Pancreas (tissue), 10 donors: ENCODE results near the gene TMOD1. TPM values are rescaled to one million over a fixed set of nuclear protein-coding genes. Genes with fewer than 3 reads are reported as not detected.

Experiments used
- ATAC-seq, 4 donors: fragments of 200-7000 bp; cut with Tn5 transposase; one replicate each; pipeline versions ENCODE4 v1.8.0 to v1.9.1; 2020; ENCODE audit warnings: mild to moderate bottlenecking in 4 of 4, moderate library complexity in 4 of 4
- DNase-seq, 6 donors: peaks; one replicate each; pipeline ENCODE4 v3.0.0-alpha.2; 2020
- FAIRE-seq: peaks from 2 replicates; lab custom pipeline; 2012; peaks lifted over from hg19 to GRCh38; lab: Jason Lieb, UNC
- H3K27ac ChIP-seq, 4 donors: fragments of 200-600 bp; sonication (generic); 1 replicate in 3 of 4; 2 replicates in 1 of 4; pipeline versions ENCODE4 v1.5.0 to v1.8.0; 2020
- H3K27me3 ChIP-seq, 4 donors: fragments of 200-600 bp; one replicate each; pipeline ENCODE4 v1.8.0; 2021
- H3K36me3 ChIP-seq, 3 donors: fragments of 200-600 bp; sonication (generic) in 1 of 3; one replicate each; pipeline versions ENCODE4 v1.5.0 to v1.8.0; 2020 to 2021
- H3K4me1 ChIP-seq, 3 donors: fragments of 200-600 bp; one replicate each; pipeline ENCODE4 v1.8.0; 2021
- H3K4me3 ChIP-seq, 4 donors: fragments of 200-600 bp; sonication (generic) in 2 of 4; one replicate each; pipeline versions ENCODE4 v1.5.0 to v1.8.0; 2020 to 2021
- H3K9me3 ChIP-seq, 4 donors: fragments of 200-600 bp; one replicate each; pipeline ENCODE4 v1.8.0; 2021
- WGBS, 2 donors: extraction: QIAGEN DNeasy Blood & Tissue Kit; methylation state at CpG; one replicate each; pipeline ENCODE4 v1.1.7; 2013; 5-methylcytosine and 5-hydroxymethylcytosine counted together
- intact Hi-C, 3 donors: fragments of 100-400 bp; cut with DNase I; formaldehyde crosslinking; loops; one replicate each; pipeline versions ENCODE4 v1.11.1 to v1.14.2; 2022
- polyA plus RNA-seq, 2 donors: library from polyadenylated mRNA; stranded (reverse); fragments of 200-250 nt; gene quantifications; one replicate each; pipeline ENCODE4 v1.2.3, GENCODE V29; 2013
- total RNA-seq, 6 donors: library from RNA; stranded (reverse); fragmentation: NEBNext Ultra II Directional in 4 of 6; extraction: Animal tissue kit (Norgen Biotek cat#: 25700) in 4 of 6; gene quantifications; one replicate each; pipeline versions ENCODE4 v1.2.1 to v1.2.4, GENCODE V29; 2021 to 2023
- TF ChIP-seq, protein P1 (sequence below), 4 donors: fragments of 200-600 bp; sonication (generic) in 3 of 4; IDR thresholded peaks; one replicate each; pipeline versions ENCODE4 v1.5.0 to v1.8.0; 2021; ENCODE audit warnings: antibody characterized with exemption in 4 of 4
- donor health status: healthy with polysubstance abuse.
- donor health status: DM: no; HTN: no; CAD: no; lungs with moderate emphysema.
- donor health status: DM: no; HTN: no; CAD: no.
- donor health status: control.
- donor health status: control.
- donor health status: Bipolar disorder and iron deficiency.
- donor health status: DM: yes; HTN: yes; CAD: no.
- donor health status: DM: no; HTN: no; CAD: no.
- donor health status: DM: no; HTN: no; CAD: no.
- donor health status: DM: yes; HTN: yes; CAD: no.

Gene TMOD1
- total and polyA plus RNA-seq, 8 donors, result 8.4 to 28.7 (median 12.3) TPM

DNA sequence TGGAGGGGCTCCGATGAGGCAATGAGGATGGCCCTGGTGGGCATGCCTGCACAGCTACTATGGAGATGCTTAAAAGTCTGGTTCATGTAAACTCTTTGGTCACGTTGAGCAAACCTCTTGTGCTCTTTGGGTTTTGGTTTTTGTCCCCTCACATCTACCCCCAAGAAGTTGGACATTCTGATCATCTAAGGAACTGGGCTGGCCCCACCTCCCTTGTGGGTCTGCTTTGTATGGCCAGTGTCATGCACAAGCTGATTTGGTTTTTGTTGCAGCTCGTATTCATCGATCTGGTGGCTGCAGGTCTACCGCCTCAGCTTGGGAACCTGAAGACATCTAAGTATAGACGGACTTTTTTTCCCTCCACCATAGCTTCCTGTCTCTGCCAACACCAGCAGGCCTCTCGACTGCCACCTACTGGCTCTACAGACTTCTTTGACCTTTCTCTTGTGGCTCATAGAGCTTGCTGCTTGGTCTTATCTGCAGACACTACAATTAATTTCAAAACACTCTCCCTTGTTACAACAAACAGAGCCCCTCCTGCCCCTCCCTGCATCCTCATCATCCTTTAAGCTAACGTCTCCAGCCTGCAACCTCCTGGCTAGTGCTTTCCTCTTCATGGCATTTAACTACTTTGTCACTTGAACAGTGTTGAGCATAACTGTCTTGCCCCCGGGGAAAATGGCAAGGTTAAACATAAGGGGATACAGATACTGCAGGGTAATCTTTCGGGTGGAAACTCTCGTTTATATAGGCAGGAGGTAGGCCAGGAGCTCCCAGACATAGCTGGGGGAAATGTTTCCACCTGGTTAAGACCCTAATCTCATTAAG, 97.2 kb downstream of the TMOD1 start:
- Histone ChIP-seq H3K4me1 (peaks cover 0 to 4% (median 0%) of the 10 kb centered on the region in 3 donors), H3K4me3 (no peak overlapping the region), H3K27me3 (no peaks in the 10 kb centered on the region), H3K9me3 (no peaks in the 10 kb centered on the region), H3K27ac (no peak overlapping the region), H3K36me3 (peaks cover 0 to 27% (median 0%) of the 10 kb centered on the region in 3 donors)
- intact Hi-C loops, result loop anchor here (5.0 to 10.0 kb wide), 2 partner anchors 131 to 134 kb away; no protein-coding TSS in a partner anchor
- TF ChIP-seq, protein P1, sequence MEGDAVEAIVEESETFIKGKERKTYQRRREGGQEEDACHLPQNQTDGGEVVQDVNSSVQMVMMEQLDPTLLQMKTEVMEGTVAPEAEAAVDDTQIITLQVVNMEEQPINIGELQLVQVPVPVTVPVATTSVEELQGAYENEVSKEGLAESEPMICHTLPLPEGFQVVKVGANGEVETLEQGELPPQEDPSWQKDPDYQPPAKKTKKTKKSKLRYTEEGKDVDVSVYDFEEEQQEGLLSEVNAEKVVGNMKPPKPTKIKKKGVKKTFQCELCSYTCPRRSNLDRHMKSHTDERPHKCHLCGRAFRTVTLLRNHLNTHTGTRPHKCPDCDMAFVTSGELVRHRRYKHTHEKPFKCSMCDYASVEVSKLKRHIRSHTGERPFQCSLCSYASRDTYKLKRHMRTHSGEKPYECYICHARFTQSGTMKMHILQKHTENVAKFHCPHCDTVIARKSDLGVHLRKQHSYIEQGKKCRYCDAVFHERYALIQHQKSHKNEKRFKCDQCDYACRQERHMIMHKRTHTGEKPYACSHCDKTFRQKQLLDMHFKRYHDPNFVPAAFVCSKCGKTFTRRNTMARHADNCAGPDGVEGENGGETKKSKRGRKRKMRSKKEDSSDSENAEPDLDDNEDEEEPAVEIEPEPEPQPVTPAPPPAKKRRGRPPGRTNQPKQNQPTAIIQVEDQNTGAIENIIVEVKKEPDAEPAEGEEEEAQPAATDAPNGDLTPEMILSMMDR (IDR thresholded peaks at IDR 0.05), result peak; percentile 67 to 82 (median 79)
- no peak for FAIRE-seq
- ATAC-seq, result peak; percentile 85 to 95 (median 88)
- DNase-seq, result peak in 4 of 6 donors; percentile 66 to 79 (median 69)
- WGBS, 2 donors, result 19% methylated on average over 11 of the region's 11 CpGs

DNA sequence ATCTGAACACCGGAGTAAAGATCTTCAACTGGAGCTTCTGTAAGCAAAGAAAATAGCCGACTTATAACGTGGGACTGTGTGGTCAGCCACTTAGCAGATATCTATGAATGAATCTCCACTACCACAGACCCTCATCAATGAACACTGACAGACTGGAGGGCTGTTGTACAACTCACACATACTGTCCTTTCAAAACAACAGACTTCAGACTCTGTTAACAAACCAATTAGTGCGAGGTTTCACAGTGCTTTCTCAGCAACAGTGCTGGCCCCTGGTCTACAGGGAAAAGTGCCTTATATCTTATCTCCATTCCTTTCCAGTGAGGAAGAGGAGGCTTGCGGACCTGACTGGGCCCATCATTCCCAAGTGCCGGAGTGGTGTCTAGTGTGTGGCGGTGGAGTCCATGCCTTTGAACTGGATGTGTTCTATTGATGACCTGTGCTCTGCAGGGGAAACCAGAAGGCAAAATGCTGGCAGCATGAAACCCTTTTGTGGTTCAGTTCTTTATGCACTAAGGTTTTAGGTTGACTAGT, 97.9 kb downstream of the TMOD1 start:
- peaks cover 0 to 4% (median 0%) of the 10 kb centered on the region in 3 donors for H3K4me1 ChIP-seq
- no peak overlapping the region for H3K4me3 ChIP-seq
- no peaks in the 10 kb centered on the region for H3K9me3 ChIP-seq
- ATAC-seq, result no peak
- H3K36me3 ChIP-seq, result peaks cover 0 to 35% (median 4%) of the 10 kb centered on the region in 3 donors
- TF ChIP-seq, protein P1 (IDR thresholded peaks at IDR 0.05), result no peak
- intact Hi-C loops, result loop anchor here (5.0 to 10.0 kb wide), 2 partner anchors 132 to 135 kb away; no protein-coding TSS in a partner anchor
- whole genome bisulfite sequencing, 2 donors, result 68 to 69% methylated on average over 7 of the region's 7 CpGs
- no peak overlapping the region for H3K27ac ChIP-seq
- no peak for FAIRE-seq
- DNase-seq, result no peak
- H3K27me3 ChIP-seq, result no peaks in the 10 kb centered on the region

DNA sequence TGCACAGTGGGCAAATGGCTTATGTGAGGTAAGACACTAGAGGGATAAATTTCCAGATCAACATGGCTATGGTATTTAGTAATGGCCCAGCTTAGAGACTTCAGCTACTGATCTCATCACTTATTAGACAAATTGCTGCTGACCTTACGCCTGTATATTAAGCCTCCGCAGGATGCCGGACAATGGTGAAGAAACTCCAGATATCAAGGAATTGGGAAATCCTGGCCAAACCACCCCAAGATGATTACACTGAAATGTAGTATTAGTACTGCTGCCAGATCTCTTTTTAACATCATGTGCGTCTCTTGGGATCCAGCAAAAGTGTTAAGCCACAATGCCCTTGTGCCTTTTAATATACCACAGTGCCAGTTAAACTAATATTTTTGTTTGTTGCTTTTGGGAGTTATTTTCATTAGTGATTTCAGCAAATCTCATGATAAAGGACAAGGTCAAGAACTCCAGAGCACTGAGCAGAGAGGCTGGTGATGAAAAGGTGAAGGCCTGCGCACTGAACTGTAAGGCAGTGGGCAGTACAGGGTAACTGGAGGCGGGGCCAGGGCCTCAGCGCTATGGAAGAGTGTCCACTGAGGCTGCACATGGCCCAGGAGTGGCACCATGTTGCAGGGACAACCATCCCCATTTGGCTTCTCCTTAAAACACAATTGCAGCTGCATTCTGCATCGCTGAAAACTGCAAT, 99.2 kb downstream of the TMOD1 start:
- no peak overlapping the region for H3K27ac ChIP-seq
- no peaks in the 10 kb centered on the region for H3K4me1 ChIP-seq
- no peaks in the 10 kb centered on the region for H3K27me3 ChIP-seq
- TF ChIP-seq, protein P1 (IDR thresholded peaks at IDR 0.05), result no peak
- H3K4me3 ChIP-seq, result no peak overlapping the region
- FAIRE-seq, result no peak
- WGBS, 2 donors, result 89 to 90% methylated on average over 8 of the region's 8 CpGs
- peaks cover 0 to 48% (median 15%) of the 10 kb centered on the region in 3 donors for H3K36me3 ChIP-seq
- DNase-seq, result no peak
- no peaks in the 10 kb centered on the region for H3K9me3 ChIP-seq
- intact Hi-C loops, result no loop called here
- no peak for ATAC-seq

DNA sequence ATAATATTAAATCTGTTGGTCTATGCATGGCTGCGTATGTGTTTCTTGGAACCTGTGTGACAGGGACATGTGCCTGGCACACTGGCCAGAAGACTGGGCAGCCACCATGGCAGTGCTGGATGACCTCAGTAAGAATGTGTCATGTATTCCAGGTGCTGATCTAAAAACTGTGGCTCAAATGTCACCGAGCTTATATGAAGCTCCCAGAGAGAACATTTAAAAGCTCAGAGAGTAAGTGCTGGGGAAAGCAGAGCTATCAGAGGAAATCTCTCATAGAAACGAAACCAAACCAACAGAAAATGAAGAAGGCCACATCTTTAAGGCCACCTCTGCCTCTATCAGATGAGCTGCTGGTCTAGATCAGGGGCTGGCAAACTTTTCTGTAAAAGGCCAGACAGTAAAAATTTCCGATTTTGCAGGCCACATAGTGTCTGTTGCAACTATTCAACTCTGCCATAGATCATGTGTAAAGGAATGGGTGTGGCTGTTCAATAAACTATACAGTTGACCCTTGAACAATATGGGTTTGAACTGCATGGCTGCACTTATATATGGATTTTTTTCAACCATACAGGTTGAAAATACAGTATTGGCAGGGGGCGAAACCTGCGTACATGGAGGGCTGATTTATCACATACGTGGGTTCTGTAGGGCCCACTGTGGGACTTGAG, 99.9 kb downstream of the TMOD1 start:
- DNase-seq (no peak), ATAC-seq (no peak), FAIRE-seq (no peak)
- Histone ChIP-seq H3K27me3 (no peaks in the 10 kb centered on the region), H3K4me3 (no peak overlapping the region), H3K36me3 (peaks cover 0 to 54% (median 18%) of the 10 kb centered on the region in 3 donors), H3K4me1 (no peaks in the 10 kb centered on the region), H3K9me3 (no peaks in the 10 kb centered on the region), H3K27ac (no peak overlapping the region)
- TF ChIP-seq, protein P1 (IDR thresholded peaks at IDR 0.05), result no peak
- WGBS, 2 donors, result 86 to 88% methylated on average over 7 of the region's 7 CpGs
- intact Hi-C loops, result no loop called here
